ACC112 (cell line): ENCODE measurements around the gene GALNT7.

Source experiments
- H2AFZ ChIP-seq: fragments of 200-600 bp; sonication (generic); one replicate; pipeline ENCODE4 v1.6.0; 2017; ENCODE audit warnings: antibody characterized with exemption, low read length; ENCODE audit not compliant: unreplicated experiment
- H3K27ac ChIP-seq: fragments of 200-600 bp; sonication (generic); 2 replicates; pipeline ENCODE4 v1.5.1; 2014; ENCODE audit warnings: low read depth, mild to moderate bottlenecking, antibody characterized with exemption, low read length, moderate library complexity
- H3K27me3 ChIP-seq: fragments of 200-600 bp; sonication (generic); 2 replicates; pipeline ENCODE4 v1.6.1; 2014; ENCODE audit warnings: mild to moderate bottlenecking, antibody characterized with exemption, low read length, moderate library complexity, mixed read lengths; ENCODE audit not compliant: insufficient read depth
- H3K36me3 ChIP-seq: fragments of 200-600 bp; sonication (generic); 2 replicates; pipeline ENCODE4 v1.6.1; 2016; ENCODE audit warnings: mild to moderate bottlenecking, antibody characterized with exemption, low read length, moderate library complexity, mixed read lengths; ENCODE audit not compliant: insufficient read depth
- H3K4me1 ChIP-seq: fragments of 200-600 bp; sonication (generic); one replicate; pipeline ENCODE4 v1.6.1; 2016; ENCODE audit warnings: low read length, mixed read lengths; ENCODE audit not compliant: insufficient read depth, unreplicated experiment, control insufficient read depth
- H3K4me3 ChIP-seq: fragments of 200-600 bp; sonication (generic); 2 replicates; pipeline ENCODE4 v1.5.1; 2014; ENCODE audit warnings: mild to moderate bottlenecking, low read depth, low read length
- H3K79me2 ChIP-seq: fragments of 200-600 bp; sonication (generic); one replicate; pipeline ENCODE4 v1.6.0; 2016; ENCODE audit warnings: low read length; ENCODE audit not compliant: control insufficient read depth, unreplicated experiment, insufficient read depth

Gene GALNT7

DNA sequence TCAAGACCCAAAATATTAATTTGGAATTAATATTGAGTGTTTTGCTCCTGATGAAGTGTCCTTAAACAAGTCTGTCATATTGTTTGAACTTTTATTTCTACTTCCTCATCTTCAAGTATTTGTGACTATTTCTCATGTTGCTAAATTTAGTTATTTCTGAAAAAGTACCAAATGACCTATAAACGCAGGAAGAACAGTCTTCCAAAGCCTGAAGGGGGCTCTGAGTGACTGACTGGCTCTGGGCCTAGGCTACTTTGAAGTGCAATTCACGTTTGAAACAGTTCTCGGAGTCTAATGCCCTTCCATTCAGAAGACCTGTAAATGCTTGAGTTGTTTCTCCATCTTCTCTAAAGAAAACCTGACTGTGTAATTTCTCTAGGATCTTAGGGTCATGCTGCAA lies 26.5 kb downstream of the GALNT7 start:
- H3K4me3 ChIP-seq, result no peak overlapping the region
- no peaks in the 10 kb centered on the region for H3K27me3 ChIP-seq
- no peak overlapping the region for H3K27ac ChIP-seq
- no peak overlapping the region for H2AFZ ChIP-seq
- peaks cover 24% of the 10 kb centered on the region for H3K4me1 ChIP-seq
- peaks cover 17% of the 10 kb centered on the region for H3K79me2 ChIP-seq
- H3K36me3 ChIP-seq, result no peaks in the 10 kb centered on the region

DNA sequence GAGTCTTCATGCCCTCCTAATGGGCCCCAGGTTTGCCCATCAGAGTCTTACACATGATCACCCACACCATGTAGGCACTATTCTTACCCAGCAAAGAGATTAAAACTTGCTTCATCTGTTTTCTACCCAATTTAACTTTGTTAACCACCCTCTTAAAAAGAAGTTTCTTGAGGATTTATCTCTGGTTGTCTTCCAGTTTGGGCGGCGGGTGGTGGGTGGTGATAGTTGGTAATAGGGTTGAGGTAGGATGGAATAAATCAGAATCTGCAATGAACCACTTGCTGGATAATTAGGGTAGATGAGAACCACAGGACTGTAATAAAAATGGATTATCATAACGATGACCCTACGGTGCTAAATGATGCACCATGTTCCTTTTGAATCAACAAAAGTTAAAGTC lies 30.9 kb downstream of the GALNT7 start:
- Histone ChIP-seq H3K27me3 (no peaks in the 10 kb centered on the region), H3K27ac (no peak overlapping the region), H3K36me3 (no peaks in the 10 kb centered on the region), H3K4me3 (no peak overlapping the region), H3K4me1 (no peaks in the 10 kb centered on the region), H2AFZ (no peak overlapping the region), H3K79me2 (no peaks in the 10 kb centered on the region)

DNA sequence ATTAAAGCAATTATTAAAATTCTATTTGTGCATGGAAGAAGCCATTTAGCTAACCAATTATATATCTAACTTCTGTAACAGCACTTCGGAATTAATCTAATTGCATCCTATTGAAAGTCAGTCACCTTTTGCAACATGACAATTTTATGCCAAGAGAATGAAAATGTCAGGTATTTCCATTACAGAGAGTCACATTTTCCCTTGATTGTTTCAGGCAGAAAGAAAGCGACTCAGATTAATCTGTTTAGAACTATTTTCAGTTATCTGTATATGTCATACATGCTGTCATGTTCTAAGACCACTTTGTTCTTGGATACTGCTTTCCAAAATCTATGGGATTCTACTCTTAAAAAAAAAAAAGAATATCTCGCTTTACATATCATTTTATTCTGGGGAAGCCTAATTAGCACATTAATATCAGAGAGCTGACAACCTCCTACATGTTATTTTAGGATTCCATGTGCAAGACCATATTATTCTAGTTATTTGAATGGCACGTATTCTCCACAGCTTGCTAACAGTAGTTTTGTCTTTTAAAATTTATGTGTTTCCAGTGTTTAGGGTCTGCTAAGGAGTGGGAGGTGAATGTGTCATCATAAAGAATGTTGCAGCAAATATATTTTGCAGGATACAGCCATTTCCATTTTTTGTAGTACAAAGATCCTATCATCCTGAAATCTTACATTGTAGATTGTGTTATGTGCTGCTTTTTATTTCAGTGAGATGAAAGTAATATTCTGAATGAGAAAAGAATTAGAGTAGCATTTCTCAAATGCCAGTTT lies 31.7 kb downstream of the GALNT7 start:
- no peaks in the 10 kb centered on the region for H3K79me2 ChIP-seq
- no peak overlapping the region for H3K4me3 ChIP-seq
- H3K36me3 ChIP-seq, result no peaks in the 10 kb centered on the region
- H3K27me3 ChIP-seq, result no peaks in the 10 kb centered on the region
- no peaks in the 10 kb centered on the region for H3K4me1 ChIP-seq
- H2AFZ ChIP-seq, result no peak overlapping the region
- H3K27ac ChIP-seq, result no peak overlapping the region

DNA sequence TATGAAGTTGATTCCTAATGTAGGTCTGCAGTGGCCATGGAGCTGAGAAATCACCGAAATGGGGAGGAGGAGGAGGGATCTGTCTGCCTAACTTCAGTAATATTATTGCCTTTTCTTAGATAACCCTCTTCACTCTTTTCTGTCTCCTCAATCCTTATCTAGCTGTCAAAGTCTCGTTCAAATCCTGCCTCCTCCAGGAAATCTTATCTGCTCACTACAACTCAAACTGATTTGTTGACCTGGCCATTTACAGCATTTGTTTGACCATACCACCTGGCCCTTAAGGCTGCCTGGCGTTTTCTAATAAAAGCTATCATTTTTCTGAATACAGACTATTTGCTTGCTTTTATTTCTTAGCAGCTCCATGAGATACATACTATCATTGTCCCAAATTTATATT lies 33.8 kb downstream of the GALNT7 start:
- Histone ChIP-seq H3K36me3 (no peaks in the 10 kb centered on the region), H3K27me3 (no peaks in the 10 kb centered on the region), H2AFZ (no peak overlapping the region), H3K27ac (no peak overlapping the region), H3K79me2 (no peaks in the 10 kb centered on the region), H3K4me3 (no peak overlapping the region), H3K4me1 (no peaks in the 10 kb centered on the region)

DNA sequence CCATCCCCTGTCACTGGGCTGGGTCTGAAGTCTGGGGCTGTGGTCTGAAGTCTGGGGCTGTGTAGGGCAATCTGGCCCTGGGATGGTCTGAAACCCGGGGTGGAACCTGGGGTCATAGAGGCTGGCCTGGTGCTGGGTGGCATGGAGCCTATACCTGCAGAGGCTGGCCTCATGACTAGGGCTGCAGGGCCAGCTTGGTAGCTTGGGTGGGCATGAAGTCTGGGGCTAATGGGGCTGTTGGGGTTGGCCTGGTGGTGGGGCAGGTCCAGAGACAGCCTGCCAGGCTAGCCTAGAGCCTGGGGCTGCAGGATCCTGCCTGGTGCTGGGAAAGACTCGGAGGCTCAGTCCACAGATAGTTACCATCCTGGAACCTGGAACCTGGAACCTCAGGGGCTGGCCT lies 37.0 kb downstream of the GALNT7 start:
- Histone ChIP-seq H3K4me3 (no peak overlapping the region), H3K36me3 (no peaks in the 10 kb centered on the region), H3K79me2 (no peaks in the 10 kb centered on the region), H2AFZ (no peak overlapping the region), H3K27ac (no peak overlapping the region), H3K4me1 (no peaks in the 10 kb centered on the region), H3K27me3 (no peaks in the 10 kb centered on the region)

DNA sequence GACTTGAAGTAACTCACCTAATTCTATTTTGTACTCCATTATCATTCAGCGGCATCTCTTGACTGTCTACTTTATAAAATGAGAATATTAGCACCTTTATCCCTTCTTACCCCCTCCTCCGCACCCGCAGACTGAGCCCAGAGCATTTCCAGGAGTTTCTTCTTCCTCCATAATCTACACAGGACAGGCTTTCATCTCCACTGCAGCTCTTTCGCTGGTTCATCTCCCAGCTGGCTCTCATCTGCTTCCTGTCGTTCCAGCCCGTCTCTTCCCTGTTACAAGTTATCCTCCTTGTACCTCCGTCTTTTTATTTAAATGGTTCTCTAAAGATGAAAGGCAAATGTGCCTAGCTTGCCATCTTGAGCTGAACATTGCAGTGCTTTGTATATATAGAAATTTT lies 39.8 kb downstream of the GALNT7 start:
- Histone ChIP-seq H3K27ac (no peak overlapping the region), H3K4me1 (peaks cover 19% of the 10 kb centered on the region)

DNA sequence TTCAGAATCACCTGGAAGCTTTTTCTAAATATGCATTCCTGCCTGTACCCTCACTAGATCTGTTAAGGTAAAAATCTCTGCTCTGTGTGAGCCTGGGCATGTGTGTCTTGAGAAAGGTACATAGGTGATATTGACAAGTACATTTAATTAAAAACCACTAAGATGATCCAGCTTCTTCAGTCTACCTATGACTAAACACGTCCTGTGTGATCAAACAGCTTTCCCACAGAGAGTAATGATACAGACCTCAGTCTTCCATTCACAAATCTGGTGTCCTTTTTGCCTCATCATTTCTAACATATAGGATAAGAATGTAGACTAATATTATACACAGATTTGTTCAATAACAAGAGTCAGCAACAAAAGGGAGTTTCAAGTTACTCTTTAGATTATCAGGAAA lies 42.6 kb downstream of the GALNT7 start:
- peaks cover 19% of the 10 kb centered on the region for H3K4me1 ChIP-seq
- H2AFZ ChIP-seq, result no peak overlapping the region
- H3K79me2 ChIP-seq, result no peaks in the 10 kb centered on the region
- H3K27me3 ChIP-seq, result no peaks in the 10 kb centered on the region
- H3K4me3 ChIP-seq, result no peak overlapping the region
- no peaks in the 10 kb centered on the region for H3K36me3 ChIP-seq
- H3K27ac ChIP-seq, result no peak overlapping the region

More for the DNA sequence above, 39.8 kb downstream of the GALNT7 start:
- no peaks in the 10 kb centered on the region for H3K27me3 ChIP-seq
- H3K36me3 ChIP-seq, result no peaks in the 10 kb centered on the region
- no peaks in the 10 kb centered on the region for H3K79me2 ChIP-seq
- H3K4me3 ChIP-seq, result no peak overlapping the region
- no peak overlapping the region for H2AFZ ChIP-seq

DNA sequence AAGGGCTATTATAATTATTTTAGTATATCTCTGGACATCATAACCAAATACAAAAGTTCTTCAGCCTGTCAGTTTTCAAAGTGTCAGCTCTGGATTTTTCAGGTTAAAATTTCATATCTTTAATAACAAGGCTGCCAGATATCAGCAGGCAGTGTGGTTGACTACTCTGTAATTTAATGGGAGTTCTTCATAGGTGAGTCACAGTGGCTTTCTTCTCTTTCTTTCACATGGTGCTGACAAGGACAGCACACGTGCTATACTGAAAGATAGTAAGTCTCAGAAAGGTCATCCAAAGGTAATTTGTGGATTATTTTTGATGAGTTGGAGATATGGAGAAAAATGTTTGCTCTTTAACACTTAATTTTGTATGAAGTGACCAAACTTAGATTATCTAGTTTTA lies 43.2 kb downstream of the GALNT7 start:
- Histone ChIP-seq H2AFZ (no peak overlapping the region), H3K4me3 (no peak overlapping the region), H3K36me3 (no peaks in the 10 kb centered on the region), H3K4me1 (peaks cover 19% of the 10 kb centered on the region), H3K27me3 (no peaks in the 10 kb centered on the region), H3K79me2 (no peaks in the 10 kb centered on the region), H3K27ac (no peak overlapping the region)

DNA sequence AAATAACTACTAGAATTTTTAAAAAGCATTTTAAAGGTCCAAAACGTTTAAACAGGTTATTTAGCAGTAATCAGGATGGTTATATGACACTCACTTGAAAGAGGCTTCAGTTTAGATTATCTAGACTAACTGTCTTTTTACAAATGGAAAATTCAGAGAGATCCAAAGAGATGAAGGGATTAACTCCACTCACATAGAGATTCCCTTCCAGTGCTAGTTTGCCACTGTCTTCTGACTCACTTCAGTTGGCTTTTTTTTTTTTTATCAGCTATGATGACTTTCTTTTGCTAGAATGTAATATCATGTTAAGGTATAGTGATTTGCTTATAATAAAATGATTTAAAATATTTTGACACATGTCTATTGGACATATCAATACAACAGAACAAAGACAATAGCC lies 43.8 kb downstream of the GALNT7 start:
- no peak overlapping the region for H3K4me3 ChIP-seq
- H3K27ac ChIP-seq, result no peak overlapping the region
- peaks cover 21% of the 10 kb centered on the region for H3K4me1 ChIP-seq
- H2AFZ ChIP-seq, result no peak overlapping the region
- H3K79me2 ChIP-seq, result no peaks in the 10 kb centered on the region
- H3K27me3 ChIP-seq, result no peaks in the 10 kb centered on the region
- H3K36me3 ChIP-seq, result no peaks in the 10 kb centered on the region

DNA sequence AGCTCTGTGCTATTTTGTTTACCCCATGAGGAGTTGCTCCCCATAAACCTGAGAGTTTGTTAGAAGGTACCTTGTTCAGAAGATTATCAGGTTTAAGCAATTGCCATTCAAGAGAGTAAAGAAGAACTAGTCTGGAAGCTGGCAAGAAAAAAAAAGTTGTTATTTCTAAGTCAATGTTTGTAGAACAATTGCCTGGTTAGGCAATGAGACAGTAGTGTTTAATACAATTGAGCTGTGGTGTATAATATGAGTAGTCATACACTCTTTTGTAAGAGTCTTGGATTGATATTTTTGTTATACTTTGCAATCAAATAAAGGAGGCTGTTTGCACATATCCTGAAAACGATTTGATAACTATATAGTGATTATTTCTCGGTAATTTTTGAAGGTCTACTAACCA lies 44.7 kb downstream of the GALNT7 start:
- Histone ChIP-seq H3K79me2 (no peaks in the 10 kb centered on the region), H3K36me3 (no peaks in the 10 kb centered on the region), H3K27me3 (no peaks in the 10 kb centered on the region), H2AFZ (no peak overlapping the region), H3K4me3 (no peak overlapping the region), H3K27ac (no peak overlapping the region), H3K4me1 (peaks cover 30% of the 10 kb centered on the region)

DNA sequence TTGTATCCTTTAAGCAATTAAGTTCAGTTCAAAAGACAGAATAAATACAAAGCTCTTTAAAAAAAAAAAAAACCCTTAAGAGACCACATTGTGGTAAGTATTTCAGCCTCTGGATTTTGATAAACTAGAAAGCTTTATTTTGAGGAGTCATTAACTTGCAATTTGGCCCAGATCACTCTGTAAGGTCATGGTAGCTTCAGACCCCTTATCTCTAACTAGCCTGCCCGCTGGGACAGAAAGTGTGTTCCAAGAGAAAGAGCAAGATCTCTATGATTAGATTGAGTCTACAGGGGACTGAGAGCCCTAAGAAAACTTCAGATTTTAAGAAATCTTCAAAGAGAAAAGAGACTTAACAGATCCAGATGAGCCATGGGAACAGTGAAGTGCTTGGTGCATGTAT lies 45.6 kb downstream of the GALNT7 start:
- Histone ChIP-seq H3K79me2 (no peaks in the 10 kb centered on the region), H3K27ac (no peak overlapping the region), H3K4me1 (peaks cover 40% of the 10 kb centered on the region), H2AFZ (no peak overlapping the region), H3K4me3 (no peak overlapping the region), H3K27me3 (no peaks in the 10 kb centered on the region), H3K36me3 (no peaks in the 10 kb centered on the region)
